NOMO-1 treated with dmso at 0.1 percent for 144 hours (cell line): ENCODE measurements around the gene DAGLA.

ENCODE experiments used
- DNase-seq: peaks from one replicate; lab custom pipeline; 2025; ENCODE audit not compliant: unreplicated experiment; lab: John Stamatoyannopoulos, UW

The DAGLA gene

GRCh38 chr11:61706452-61707400 lies 26.5 kb downstream of the DAGLA start:
- no peak for DNase-seq

- no peak for DNase-seq
Observed at GRCh38 chr11:61707574-61707973, 27.4 kb downstream of the DAGLA start.

- no peak for DNase-seq
Observed at GRCh38 chr11:61709110-61709509, 28.9 kb downstream of the DAGLA start.

GRCh38 chr11:61709572-61709971 lies 29.4 kb downstream of the DAGLA start:
- DNase-seq = no peak

- no peak for DNase-seq
Observed at GRCh38 chr11:61710019-61710418, 29.8 kb downstream of the DAGLA start.

GRCh38 chr11:61711037-61711436 lies 30.8 kb downstream of the DAGLA start:
- no peak for DNase-seq

- no peak for DNase-seq
Observed at GRCh38 chr11:61711498-61711897, 31.3 kb downstream of the DAGLA start.

GRCh38 chr11:61712314-61712713 lies 32.1 kb downstream of the DAGLA start:
- no peak for DNase-seq

- no peak for DNase-seq
Observed at GRCh38 chr11:61712846-61713245, 32.7 kb downstream of the DAGLA start.

- no peak for DNase-seq
Observed at GRCh38 chr11:61713464-61713863, 33.3 kb downstream of the DAGLA start.

GRCh38 chr11:61713906-61714305 lies 33.7 kb downstream of the DAGLA start:
- DNase-seq = no peak

- no peak for DNase-seq
Observed at GRCh38 chr11:61714316-61714715, 34.1 kb downstream of the DAGLA start.

- no peak for DNase-seq
Observed at GRCh38 chr11:61714916-61715315, 34.7 kb downstream of the DAGLA start.

- no peak for DNase-seq
Observed at GRCh38 chr11:61715867-61716266, 35.7 kb downstream of the DAGLA start.

GRCh38 chr11:61716478-61717285 lies 36.5 kb downstream of the DAGLA start:
- peak; percentile 17 for DNase-seq

GRCh38 chr11:61717286-61718033 lies 37.3 kb downstream of the DAGLA start:
- no peak for DNase-seq

- no peak for DNase-seq
Observed at GRCh38 chr11:61718046-61718531, 37.9 kb downstream of the DAGLA start.

GRCh38 chr11:61718621-61719302 lies 38.6 kb downstream of the DAGLA start:
- no peak for DNase-seq

GRCh38 chr11:61719978-61720377 lies 39.8 kb downstream of the DAGLA start:
- DNase-seq = no peak

GRCh38 chr11:61720597-61720996 lies 40.4 kb downstream of the DAGLA start:
- no peak for DNase-seq

GRCh38 chr11:61724437-61724836 lies 44.2 kb downstream of the DAGLA start:
- DNase-seq = no peak
